Urinary bladder (tissue), 4 donors: ENCODE measurements around the gene CDC45. TPM values are rescaled to one million over a fixed set of nuclear protein-coding genes. Genes with fewer than 3 reads are reported as not detected.

Source experiments
- DNase-seq: peaks from one replicate; pipeline ENCODE4 v3.0.0-alpha.2; 2015; ENCODE audit errors: extremely low spot score
- H3K27ac ChIP-seq: one replicate; pipeline ENCODE4 v1.5.1; 2013; ENCODE audit warnings: low read depth, mild to moderate bottlenecking, moderate library complexity
- H3K36me3 ChIP-seq: one replicate; pipeline ENCODE4 v1.6.1; 2013; ENCODE audit warnings: mild to moderate bottlenecking, moderate library complexity; ENCODE audit not compliant: insufficient read depth
- H3K4me1 ChIP-seq: one replicate; pipeline ENCODE4 v1.6.1; 2013; ENCODE audit warnings: mild to moderate bottlenecking, moderate library complexity; ENCODE audit not compliant: insufficient read depth
- H3K4me3 ChIP-seq: one replicate; pipeline ENCODE4 v1.5.1; 2013; ENCODE audit warnings: low read depth, low read length
- WGBS: extraction: QIAGEN DNeasy Blood & Tissue Kit; methylation state at CpG from one replicate; pipeline ENCODE4 v1.1.7; 2013; 5-methylcytosine and 5-hydroxymethylcytosine counted together
- polyA plus RNA-seq: library from polyadenylated mRNA; stranded (reverse); fragments of 200-250 nt; gene quantifications from one replicate; pipeline ENCODE4 v1.2.3, GENCODE V29; 2013
- total RNA-seq: library from RNA; depleted of rRNA; stranded (reverse); fragments of >200 nt; gene quantifications from one replicate; pipeline ENCODE4 v1.2.3, GENCODE V29; 2014
- donor health status: healthy with polysubstance abuse.
- donor health status: healthy.

The CDC45 gene
- total and polyA plus RNA-seq, 2 donors, result 0.34 to 4.0 TPM

DNA sequence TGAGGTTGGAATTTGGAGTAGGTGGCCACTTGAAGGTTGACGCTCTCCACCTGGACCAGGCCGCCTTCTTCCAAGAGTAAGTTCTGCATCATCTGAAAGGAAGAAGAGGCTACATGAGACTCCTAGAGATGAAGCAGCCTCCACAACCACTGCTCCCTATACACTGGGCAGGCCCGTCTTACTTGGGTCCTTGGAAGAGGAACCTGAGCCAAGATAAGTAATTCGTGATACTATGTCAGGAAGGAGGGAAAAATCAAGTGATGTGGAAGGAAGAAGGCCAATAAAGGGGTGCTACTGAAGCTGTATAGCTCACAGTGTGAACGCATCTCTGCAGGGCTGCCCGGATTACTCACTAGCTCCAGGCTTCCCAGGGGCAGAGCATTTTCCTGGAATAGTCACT is 11.8 kb upstream of the CDC45 start:
- Histone ChIP-seq H3K4me3 (no peak overlapping the region), H3K4me1 (no peaks in the 10 kb centered on the region), H3K27ac (no peak overlapping the region), H3K36me3 (peaks cover 19% of the 10 kb centered on the region)
- no peak for DNase-seq
- WGBS, result 91% methylated on average over 6 of the region's 6 CpGs

DNA sequence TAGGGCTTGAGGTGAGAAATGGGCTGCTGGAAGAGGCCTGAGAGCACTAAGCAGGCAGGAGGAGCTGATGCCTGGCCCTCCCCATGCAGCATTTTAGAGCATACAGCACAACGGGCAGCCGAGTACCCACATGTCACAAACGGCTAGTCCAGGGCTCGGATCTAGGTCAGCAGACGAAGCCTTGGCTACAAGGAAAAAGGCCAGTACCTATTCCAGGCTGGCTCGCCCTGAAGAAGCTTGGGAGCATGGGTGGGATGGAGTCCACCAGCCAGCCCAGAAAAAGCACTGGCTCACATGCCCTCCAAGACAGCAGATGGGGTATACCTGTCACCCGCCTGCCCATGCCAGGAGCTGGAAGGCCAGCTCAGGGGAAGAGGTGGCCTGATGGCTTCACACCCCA is 10.3 kb upstream of the CDC45 start:
- no peak overlapping the region for H3K27ac ChIP-seq
- H3K4me1 ChIP-seq, result no peaks in the 10 kb centered on the region
- peaks cover 19% of the 10 kb centered on the region for H3K36me3 ChIP-seq
- no peak for DNase-seq
- 92% methylated on average over 7 of the region's 7 CpGs for WGBS
- no peak overlapping the region for H3K4me3 ChIP-seq

GRCh38 chr22:19470010-19470409 is 9.7 kb upstream of the CDC45 start:
- peaks cover 19% of the 10 kb centered on the region for H3K36me3 ChIP-seq

DNA sequence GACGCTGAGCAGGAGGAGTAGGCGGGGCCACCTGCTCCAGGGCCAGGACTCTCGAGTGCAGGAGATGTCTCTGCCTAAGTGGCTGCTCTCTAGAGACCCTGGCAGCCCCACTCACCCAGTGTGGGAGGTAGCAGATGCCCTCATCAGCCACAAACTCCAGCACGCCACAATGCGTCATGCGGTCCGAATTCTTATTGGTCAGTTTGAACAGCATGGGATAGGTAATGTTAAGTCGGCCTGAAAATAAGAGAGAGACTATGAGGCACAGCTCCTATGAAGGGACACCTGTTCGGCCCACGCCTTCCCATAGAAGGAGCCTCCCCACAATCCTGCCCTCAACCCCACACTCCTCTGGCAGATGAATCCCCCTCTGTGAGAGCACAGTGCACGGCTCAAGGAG is 8.1 kb upstream of the CDC45 start:
- WGBS, result 92% methylated on average over 11 of the region's 11 CpGs
- Histone ChIP-seq H3K27ac (no peak overlapping the region), H3K4me3 (no peak overlapping the region), H3K36me3 (peaks cover 19% of the 10 kb centered on the region), H3K4me1 (no peaks in the 10 kb centered on the region)
- no peak for DNase-seq

More at GRCh38 chr22:19470010-19470409, 9.7 kb upstream of the CDC45 start:
- 98% methylated on average over 2 of the region's 2 CpGs for WGBS
- no peak overlapping the region for H3K4me3 ChIP-seq
- no peak for DNase-seq
- no peak overlapping the region for H3K27ac ChIP-seq
- no peaks in the 10 kb centered on the region for H3K4me1 ChIP-seq

DNA sequence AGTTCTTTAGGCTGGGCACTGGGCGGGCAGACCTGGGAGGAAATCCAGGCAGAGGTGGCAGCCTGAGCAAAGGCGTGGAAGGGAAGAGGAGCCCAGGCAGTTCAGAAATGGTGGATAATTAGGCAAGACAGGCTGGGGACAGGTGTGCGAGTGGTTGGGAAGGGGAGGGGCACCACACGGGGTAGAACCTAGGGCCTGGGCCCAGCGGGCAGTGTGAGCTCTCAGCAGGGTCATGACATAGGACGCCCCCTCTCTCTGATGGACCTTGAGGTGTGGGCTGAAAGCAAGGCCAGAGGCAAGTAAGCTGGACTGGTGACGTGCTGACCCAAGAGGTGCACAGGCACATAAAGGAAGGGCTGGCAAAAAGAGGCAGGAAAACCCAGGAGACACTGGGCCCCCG is 7.5 kb upstream of the CDC45 start:
- Histone ChIP-seq H3K4me1 (no peaks in the 10 kb centered on the region), H3K36me3 (peaks cover 16% of the 10 kb centered on the region), H3K27ac (no peak overlapping the region), H3K4me3 (no peak overlapping the region)
- no peak for DNase-seq
- 91% methylated on average over 8 of the region's 8 CpGs for WGBS

- Histone ChIP-seq H3K4me1 (no peaks in the 10 kb centered on the region), H3K27ac (no peak overlapping the region), H3K4me3 (no peak overlapping the region), H3K36me3 (peaks cover 12% of the 10 kb centered on the region)
- no peak for DNase-seq
- 82% methylated on average over 3 of the region's 3 CpGs for WGBS
Observed at GRCh38 chr22:19473578-19473977, 6.1 kb upstream of the CDC45 start.

DNA sequence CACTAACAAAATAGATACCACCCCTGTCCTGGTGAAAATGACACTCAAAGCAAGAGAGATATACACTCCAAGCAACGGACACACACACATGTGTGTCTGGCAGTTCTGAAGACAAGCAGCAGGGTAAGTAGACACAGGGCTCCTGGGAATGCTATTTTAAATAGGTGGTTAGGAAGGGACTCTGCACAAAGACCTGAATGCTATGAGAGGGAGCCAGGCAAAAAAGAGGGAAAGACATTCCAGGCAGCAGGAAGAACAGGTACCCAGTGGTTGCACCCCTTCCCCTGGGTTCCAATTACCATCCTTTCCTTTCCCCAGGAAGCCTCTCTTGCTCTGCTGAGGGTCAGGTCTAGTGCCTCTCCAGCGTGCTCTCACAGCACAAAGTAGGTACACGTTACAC is 3.7 kb upstream of the CDC45 start:
- Histone ChIP-seq H3K36me3 (peaks cover 3% of the 10 kb centered on the region), H3K4me1 (no peaks in the 10 kb centered on the region), H3K27ac (no peak overlapping the region), H3K4me3 (no peak overlapping the region)
- DNase-seq, result no peak
- WGBS, result 80% methylated on average over 3 of the region's 3 CpGs

DNA sequence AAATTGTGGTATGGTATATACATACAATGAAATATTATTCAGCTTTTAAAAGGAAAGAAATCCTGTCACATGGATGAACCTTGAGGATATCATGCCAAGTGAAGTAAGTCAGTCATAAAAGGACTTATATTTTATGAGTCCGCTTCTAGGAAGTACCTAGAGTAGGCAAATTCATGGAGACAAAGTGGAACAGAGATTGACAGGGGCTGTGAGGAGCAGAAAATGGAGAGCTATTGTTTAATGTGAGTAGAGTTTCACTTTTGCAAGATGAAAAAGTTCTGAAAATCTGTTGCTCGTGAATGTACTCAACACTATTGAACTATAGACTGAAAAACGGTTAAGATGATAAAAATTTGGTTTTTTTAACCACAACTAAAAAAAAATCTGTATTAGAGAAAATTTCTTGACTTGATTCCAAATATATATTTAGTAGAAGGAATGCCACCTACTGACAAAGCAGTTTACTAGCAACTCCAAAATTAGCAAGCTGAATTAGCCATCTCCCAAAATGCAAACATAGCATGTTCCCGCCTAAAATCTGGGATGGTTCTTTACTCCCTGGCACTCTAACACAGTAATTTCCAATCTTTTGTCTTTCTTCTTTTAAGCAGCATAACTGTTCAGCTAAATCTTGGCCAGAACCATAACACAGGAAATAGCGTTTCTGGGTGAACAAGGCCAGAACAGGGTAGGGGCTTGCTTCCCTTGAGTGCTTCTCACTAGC is 2.2 kb upstream of the CDC45 start:
- DNase-seq, result no peak
- Histone ChIP-seq H3K4me3 (peak overlapping the region; percentile 81), H3K27ac (no peak overlapping the region), H3K4me1 (no peaks in the 10 kb centered on the region), H3K36me3 (no peaks in the 10 kb centered on the region)
- WGBS, result 29% methylated on average over 5 of the region's 5 CpGs

- WGBS, result 1% methylated on average over 31 of the region's 31 CpGs
- DNase-seq, result no peak
- peak overlapping the region; percentile 81 for H3K4me3 ChIP-seq
- H3K4me1 ChIP-seq, result no peaks in the 10 kb centered on the region
- H3K27ac ChIP-seq, result no peak overlapping the region
- no peaks in the 10 kb centered on the region for H3K36me3 ChIP-seq
Observed at GRCh38 chr22:19478045-19478900, 1.4 kb upstream of the CDC45 start.

DNA sequence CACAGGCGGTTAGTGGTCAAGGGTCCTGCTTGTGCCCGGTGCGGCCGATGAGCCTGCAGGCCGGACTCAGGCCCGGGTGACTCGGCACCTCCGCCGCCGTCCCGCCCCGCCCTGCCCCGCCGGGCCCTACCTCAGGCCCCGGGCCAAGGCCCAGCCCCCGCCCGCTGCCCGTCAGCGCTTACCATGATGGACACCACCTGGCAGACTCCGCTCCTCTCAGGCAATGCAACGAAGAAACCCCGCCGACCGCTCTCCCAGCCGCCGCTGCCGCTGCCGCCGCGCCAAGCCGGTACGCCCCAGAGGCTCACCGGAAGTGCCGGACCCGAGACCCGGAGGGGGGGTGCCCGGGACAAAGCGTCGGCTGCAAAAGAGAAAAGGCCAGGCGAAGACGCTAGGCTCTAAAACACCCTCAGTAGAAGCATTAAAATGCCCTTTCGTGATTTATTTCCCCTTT is 792 bp upstream of the CDC45 start, which contains the start of gene UFD1:
Gene UFD1, minus strand, starts transcription at position 293 of the 454 bp plus-strand sequence. Its CDS starts 108 bp downstream, at position 185.
- Histone ChIP-seq H3K4me3 (peak within 1 kb of the TSS; percentile 81), H3K4me1 (no peaks in the 10 kb centered on the region), H3K36me3 (no peaks in the 10 kb centered on the region), H3K27ac (peak within 1 kb of the TSS; percentile 97)
- WGBS, result under 1% methylated on average over 42 of the region's 42 CpGs
- DNase-seq, result no peak

GRCh38 chr22:19480173-19480568 is 451 bp downstream of the CDC45 start:
- WGBS, result under 1% methylated on average over 15 of the region's 15 CpGs
- no peaks in the 10 kb centered on the region for H3K4me1 ChIP-seq
- DNase-seq, result no peak
- H3K4me3 ChIP-seq, result peak overlapping the region; percentile 16
- H3K27ac ChIP-seq, result no peak overlapping the region
- no peaks in the 10 kb centered on the region for H3K36me3 ChIP-seq

GRCh38 chr22:19480789-19481188 is 1.1 kb downstream of the CDC45 start:
- no peak for DNase-seq
- WGBS, result 69% methylated on average over 10 of the region's 10 CpGs
- Histone ChIP-seq H3K36me3 (no peaks in the 10 kb centered on the region), H3K4me1 (no peaks in the 10 kb centered on the region), H3K4me3 (no peak overlapping the region), H3K27ac (no peak overlapping the region)

- H3K4me1 ChIP-seq, result no peaks in the 10 kb centered on the region
- DNase-seq, result no peak
- H3K27ac ChIP-seq, result no peak overlapping the region
- H3K4me3 ChIP-seq, result no peak overlapping the region
- no peaks in the 10 kb centered on the region for H3K36me3 ChIP-seq
- WGBS, result 91% methylated on average over 9 of the region's 9 CpGs
Observed at GRCh38 chr22:19482297-19482696, 2.6 kb downstream of the CDC45 start.
